Testis (tissue), 2 donors: ENCODE measurements around the gene ABCA5.

ENCODE experiments used
- CTCF ChIP-seq, 3 experiments: fragments of 450-650 bp in 2 of 3; fragments of 200-600 bp in 1 of 3; sonication (generic) in 1 of 3; IDR thresholded peaks; one replicate each; pipeline ENCODE4 v1.5.1; 2016 to 2019; ENCODE audit warnings: antibody characterized with exemption in 3 of 3, mild to moderate bottlenecking in 2 of 3, moderate library complexity in 1 of 3
- POLR2A ChIP-seq: fragments of 450-650 bp; IDR thresholded peaks from one replicate; pipeline ENCODE4 v1.6.1; 2017; ENCODE audit warnings: antibody characterized with exemption, mild to moderate bottlenecking, moderate library complexity

GRCh38 chr17:69231521-69231920 lies 95.4 kb downstream of the ABCA5 start:
- no peak for TF ChIP-seq CTCF (IDR thresholded peaks at IDR 0.05)
- TF ChIP-seq POLR2A: no peak
